A549 treated with AZD2906 at 1 μM for 4 hours (cell line): ENCODE results near the gene AMZ2. TPM values are rescaled to one million over a fixed set of nuclear protein-coding genes. Genes with fewer than 3 reads are reported as not detected.

Source experiments
- total RNA-seq: library from RNA; stranded (reverse); fragments of 200-300 nt; extraction: Qiagen RNA extraction; gene quantifications from 5 replicates; pipeline ENCODE4 v1.2.3, GENCODE V29; 2022

Gene AMZ2
- 106 to 122 TPM (median 107 TPM) in 5 replicates for total RNA-seq

GRCh38 chr17:68247445-68248198, at the start of gene AMZ2:
Gene AMZ2 (plus strand): TSS chr17:68248043. CDS start chr17:68250188, 2,145 bp downstream.

GRCh38 chr17:68290955-68291835, 43.4 kb downstream of the AMZ2 start, which contains the start of the genes ARSG and SLC16A6:
Gene ARSG (plus strand): TSS chr17:68291495. CDS start chr17:68307494, 15,999 bp downstream.
Gene SLC16A6 (minus strand): TSS chr17:68291127. CDS start chr17:68278320, 12,807 bp downstream.

Other genes with a start within 250 kb of the AMZ2 start
- 443 to 518 TPM (median 450 TPM) in 5 replicates for gene KPNA2, start 212.3 kb upstream of the AMZ2 start, total RNA-seq
- 0.29 to 0.49 TPM (median 0.31 TPM) in 5 replicates for gene SLC16A6, start 43.1 kb downstream of the AMZ2 start, total RNA-seq
- 1.3 to 2.0 TPM (median 1.5 TPM) in 5 replicates for gene ARSG, start 43.5 kb downstream of the AMZ2 start, total RNA-seq
- 10.0 to 12.9 TPM (median 11.1 TPM) in 5 replicates for gene WIPI1, start 209.5 kb downstream of the AMZ2 start, total RNA-seq